Measurements from ENCODE around the gene PRRX1.

DNA sequence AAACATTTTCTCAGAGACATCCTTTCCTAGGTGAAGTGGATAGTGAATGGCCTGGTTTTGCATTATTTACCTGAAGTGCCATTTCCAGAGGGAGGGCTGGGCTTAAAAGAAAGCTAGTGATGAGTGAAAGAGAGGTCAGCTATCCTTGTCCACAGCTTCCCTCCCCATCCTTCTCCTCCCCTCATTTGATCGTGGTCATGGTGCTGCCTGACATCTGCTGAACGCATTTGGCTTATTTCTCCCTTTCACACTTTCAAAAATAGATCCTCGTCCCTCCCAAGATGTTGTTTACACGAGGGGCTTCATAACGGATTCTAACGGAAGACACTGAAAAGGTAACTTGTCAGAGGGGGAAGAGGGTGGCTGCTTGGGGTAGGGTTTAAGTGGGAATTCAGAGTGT lies 66.1 kb downstream of the PRRX1 start:
- TF ChIP-seq POLR2A (IDR thresholded peaks at IDR 0.05; ENCODE audit: low read length) (no peak), GATA1 (IDR thresholded peaks at IDR 0.05; ENCODE audit: low read depth, low read length) (no peak)

All from erythroblast (primary cell).